IPS-18a (cell line): ENCODE results near the gene SLC22A7.
"Not testable (repeated sequence)": the region's sequence is repeated elsewhere in the genome, so short reads cannot be mapped to it uniquely, and the experiment has no call there.

Experiments
- H3K27ac ChIP-seq: one replicate; pipeline ENCODE4 v1.5.1; 2013; ENCODE audit warnings: low read length
- H3K27me3 ChIP-seq: one replicate; pipeline ENCODE4 v1.6.1; 2013; ENCODE audit warnings: mild to moderate bottlenecking, low read length; ENCODE audit not compliant: control insufficient read depth, insufficient read depth
- H3K36me3 ChIP-seq: one replicate; pipeline ENCODE4 v1.6.1; 2013; ENCODE audit warnings: low read depth, low read length; ENCODE audit not compliant: control insufficient read depth
- H3K4me1 ChIP-seq: one replicate; pipeline ENCODE4 v1.6.1; 2013; ENCODE audit warnings: low read depth, low read length; ENCODE audit not compliant: control insufficient read depth
- H3K4me3 ChIP-seq: one replicate; pipeline ENCODE4 v1.5.1; 2013; ENCODE audit warnings: low read length
- H3K9ac ChIP-seq: one replicate; pipeline ENCODE4 v1.6.1; 2013; ENCODE audit warnings: mild to moderate bottlenecking, low read length, moderate library complexity
- H3K9me3 ChIP-seq: one replicate; pipeline ENCODE4 v1.6.1; 2013; ENCODE audit warnings: low read depth, low read length; ENCODE audit not compliant: control insufficient read depth

Gene SLC22A7

DNA sequence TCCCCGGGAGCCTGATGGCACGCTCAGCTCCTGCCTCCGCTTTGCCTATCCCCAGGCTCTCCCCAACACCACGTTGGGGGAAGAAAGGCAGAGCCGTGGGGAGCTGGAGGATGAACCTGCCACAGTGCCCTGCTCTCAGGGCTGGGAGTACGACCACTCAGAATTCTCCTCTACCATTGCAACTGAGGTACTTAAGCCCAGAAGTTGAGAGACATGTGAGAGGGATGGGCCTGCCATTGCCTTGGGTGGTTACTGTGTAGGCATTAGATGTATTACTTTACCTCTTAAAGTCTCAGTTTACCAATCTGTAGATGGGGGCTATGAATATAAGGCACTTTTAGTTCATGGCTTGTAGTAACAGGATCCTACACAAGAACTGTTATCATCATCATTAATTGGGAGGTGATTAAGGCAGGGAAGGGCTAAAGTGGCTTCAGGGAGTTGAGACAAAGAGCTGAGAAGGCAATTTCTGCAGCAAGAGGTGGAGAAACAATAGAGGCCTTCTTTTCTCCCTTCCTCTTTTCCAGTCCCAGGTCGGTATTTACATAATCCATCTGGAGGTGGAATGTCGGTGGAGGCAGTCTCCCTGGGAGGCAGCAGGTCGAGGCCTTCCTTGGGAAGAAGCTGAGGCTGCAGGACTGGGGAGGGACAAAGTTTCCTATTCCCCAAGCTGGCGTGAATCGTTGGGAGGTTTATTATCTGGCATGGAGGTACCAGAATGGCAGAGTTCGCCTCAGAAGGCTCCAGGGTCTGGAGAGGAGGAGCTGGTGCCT is 691 bp downstream of the SLC22A7 start:
- Histone ChIP-seq H3K27me3 (no peaks in the 10 kb centered on the region), H3K4me1 (no peaks in the 10 kb centered on the region), H3K27ac (no peak overlapping the region), H3K36me3 (no peaks in the 10 kb centered on the region), H3K9me3 (no peaks in the 10 kb centered on the region), H3K9ac (no peak overlapping the region), H3K4me3 (no peak overlapping the region)

DNA sequence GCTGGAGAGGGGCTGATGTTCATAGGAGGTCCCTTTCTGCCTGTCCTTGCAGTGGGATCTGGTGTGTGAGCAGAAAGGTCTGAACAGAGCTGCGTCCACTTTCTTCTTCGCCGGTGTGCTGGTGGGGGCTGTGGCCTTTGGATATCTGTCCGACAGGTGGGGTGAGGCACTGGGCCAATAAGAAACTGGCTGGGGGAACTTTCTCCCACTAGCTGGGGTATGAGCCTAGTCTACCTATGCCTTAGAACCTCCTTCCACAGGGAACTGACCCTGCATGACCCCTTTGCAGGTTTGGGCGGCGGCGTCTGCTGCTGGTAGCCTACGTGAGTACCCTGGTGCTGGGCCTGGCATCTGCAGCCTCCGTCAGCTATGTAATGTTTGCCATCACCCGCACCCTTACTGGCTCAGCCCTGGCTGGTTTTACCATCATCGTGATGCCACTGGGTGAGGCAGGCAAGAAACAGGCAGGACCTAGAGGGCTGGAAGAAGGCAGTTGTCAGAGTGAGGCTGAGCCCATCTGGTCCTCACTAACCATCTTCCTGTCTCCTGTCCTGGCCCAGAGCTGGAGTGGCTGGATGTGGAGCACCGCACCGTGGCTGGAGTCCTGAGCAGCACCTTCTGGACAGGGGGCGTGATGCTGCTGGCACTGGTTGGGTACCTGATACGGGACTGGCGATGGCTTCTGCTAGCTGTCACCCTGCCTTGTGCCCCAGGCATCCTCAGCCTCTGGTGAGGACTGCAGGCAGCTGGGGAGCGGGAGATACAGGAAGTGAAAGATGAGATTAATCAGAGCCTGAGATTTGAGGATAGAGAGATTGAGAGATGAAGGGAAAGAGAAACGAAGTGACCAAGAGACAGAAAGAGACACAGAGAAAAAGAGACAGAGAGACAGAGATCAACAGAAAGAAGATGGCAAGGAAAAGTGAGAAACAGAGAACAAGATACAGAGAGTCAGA is 1.6 kb downstream of the SLC22A7 start:
- Histone ChIP-seq H3K27me3 (no peaks in the 10 kb centered on the region), H3K27ac (no peak overlapping the region), H3K36me3 (no peaks in the 10 kb centered on the region), H3K4me1 (no peaks in the 10 kb centered on the region), H3K9ac (no peak overlapping the region), H3K4me3 (no peak overlapping the region), H3K9me3 (no peaks in the 10 kb centered on the region)

DNA sequence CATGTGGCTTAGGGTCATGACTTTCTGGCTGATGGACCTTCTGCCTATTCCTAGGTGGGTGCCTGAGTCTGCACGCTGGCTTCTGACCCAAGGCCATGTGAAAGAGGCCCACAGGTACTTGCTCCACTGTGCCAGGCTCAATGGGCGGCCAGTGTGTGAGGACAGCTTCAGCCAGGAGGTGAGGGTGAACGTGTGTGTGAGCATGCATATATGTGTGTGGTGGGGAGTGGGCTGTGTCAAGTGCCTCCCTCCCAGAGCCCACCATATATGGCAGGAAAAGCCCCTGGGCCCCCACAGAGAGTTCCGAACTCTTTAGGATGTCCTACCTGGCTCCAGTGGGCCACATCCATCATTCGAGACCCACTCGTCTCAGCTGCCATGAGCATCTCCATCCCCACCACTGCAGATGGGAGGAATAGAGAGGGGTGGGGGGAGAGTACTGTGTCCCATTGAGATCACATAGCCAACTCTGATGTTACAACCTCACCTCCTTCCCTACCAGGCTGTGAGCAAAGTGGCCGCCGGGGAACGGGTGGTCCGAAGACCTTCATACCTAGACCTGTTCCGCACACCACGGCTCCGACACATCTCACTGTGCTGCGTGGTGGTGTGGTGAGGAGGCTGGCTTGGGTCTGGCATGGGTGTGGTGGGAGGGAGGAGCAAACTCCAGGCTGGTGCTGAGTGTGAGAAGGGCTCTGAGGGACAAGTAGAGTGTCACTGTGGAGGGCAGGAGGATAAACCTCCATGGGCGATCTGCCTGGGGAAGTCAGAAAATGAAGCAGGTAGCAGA is 3.2 kb downstream of the SLC22A7 start:
- Histone ChIP-seq H3K4me1 (peaks cover 4% of the 10 kb centered on the region), H3K4me3 (no peak overlapping the region), H3K27ac (no peak overlapping the region), H3K27me3 (no peaks in the 10 kb centered on the region), H3K9ac (no peak overlapping the region), H3K9me3 (no peaks in the 10 kb centered on the region), H3K36me3 (no peaks in the 10 kb centered on the region)

DNA sequence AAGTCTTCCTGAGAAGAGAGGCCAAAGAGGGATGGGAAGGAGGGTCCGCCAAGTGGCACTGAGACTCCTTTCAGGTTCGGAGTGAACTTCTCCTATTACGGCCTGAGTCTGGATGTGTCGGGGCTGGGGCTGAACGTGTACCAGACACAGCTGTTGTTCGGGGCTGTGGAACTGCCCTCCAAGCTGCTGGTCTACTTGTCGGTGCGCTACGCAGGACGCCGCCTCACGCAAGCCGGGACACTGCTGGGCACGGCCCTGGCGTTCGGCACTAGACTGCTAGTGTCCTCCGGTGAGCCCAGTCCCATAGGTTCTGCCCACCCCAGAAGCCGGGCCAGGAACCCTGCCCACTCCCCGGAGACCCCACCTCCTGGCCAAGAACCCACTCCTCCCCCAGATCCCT is 4.1 kb downstream of the SLC22A7 start:
- Histone ChIP-seq H3K4me1 (peaks cover 4% of the 10 kb centered on the region), H3K4me3 (no peak overlapping the region), H3K27me3 (no peaks in the 10 kb centered on the region), H3K27ac (no peak overlapping the region), H3K9ac (no peak overlapping the region), H3K36me3 (no peaks in the 10 kb centered on the region), H3K9me3 (no peaks in the 10 kb centered on the region)

DNA sequence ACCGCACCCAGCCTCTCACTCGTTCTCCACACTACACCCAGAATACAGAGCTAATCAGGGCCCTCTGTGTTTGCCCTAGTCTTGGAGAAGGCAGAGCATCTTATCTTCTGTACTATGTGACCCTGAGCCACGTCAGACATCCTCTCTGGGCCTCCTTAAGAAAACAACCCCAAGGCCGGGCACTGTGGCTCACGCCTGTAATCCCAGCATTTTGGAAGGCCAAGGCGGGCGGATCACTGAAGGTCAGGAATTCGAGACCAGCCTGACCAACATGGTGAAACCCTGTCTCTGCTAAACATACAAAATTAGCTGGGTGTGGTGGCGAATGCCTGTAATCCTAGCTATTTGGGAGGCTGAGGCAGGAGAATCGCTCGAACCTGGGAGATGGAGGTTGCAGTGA is 4.9 kb downstream of the SLC22A7 start:
- not testable (repeated sequence) for H3K9me3 ChIP-seq, H3K36me3 ChIP-seq, H3K4me3 ChIP-seq, H3K27me3 ChIP-seq, H3K9ac ChIP-seq, H3K4me1 ChIP-seq, H3K27ac ChIP-seq

DNA sequence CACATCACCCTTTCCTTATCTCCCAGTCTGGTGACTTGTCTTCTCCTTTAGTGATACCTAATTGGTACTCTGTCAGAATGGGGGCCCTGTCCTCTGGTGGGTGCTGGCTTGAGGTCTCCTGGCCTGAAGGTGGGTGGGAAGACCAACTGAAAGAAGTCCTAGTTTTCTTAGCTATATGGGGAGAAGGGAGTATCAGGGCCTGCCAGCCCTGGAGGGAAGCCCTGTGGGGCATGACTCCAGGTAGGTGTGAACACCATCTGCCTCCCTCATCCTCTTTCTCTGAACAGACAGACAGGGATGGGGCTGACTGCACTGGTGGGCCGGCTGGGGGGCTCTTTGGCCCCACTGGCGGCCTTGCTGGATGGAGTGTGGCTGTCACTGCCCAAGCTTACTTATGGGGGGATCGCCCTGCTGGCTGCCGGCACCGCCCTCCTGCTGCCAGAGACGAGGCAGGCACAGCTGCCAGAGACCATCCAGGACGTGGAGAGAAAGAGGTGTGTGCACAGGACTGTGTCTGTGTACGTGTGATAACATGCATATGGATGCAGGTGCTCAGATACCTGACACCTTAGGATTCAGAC is 5.8 kb downstream of the SLC22A7 start:
- H3K4me1 ChIP-seq: peaks cover 10% of the 10 kb centered on the region
- H3K36me3 ChIP-seq: no peaks in the 10 kb centered on the region
- H3K9ac ChIP-seq: no peak overlapping the region
- H3K27ac ChIP-seq: no peak overlapping the region
- no peak overlapping the region for H3K4me3 ChIP-seq
- no peaks in the 10 kb centered on the region for H3K9me3 ChIP-seq
- H3K27me3 ChIP-seq: no peaks in the 10 kb centered on the region

DNA sequence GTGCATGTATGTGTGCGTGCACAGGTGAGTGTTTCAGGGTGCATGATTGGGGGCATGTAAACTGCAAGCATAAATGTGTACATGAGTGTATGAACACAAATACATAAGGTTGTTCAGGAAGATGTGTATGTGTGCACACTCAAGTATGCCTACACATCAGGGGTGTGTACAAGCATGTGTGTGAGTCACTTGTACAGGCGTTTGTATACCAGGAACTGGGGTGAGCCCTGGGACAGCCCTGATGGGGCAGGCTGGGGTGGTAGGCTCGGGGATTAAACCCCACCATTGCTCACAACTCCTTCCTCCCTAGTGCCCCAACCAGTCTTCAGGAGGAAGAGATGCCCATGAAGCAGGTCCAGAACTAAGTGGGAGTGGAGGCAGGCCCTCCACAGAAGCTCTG is 6.3 kb downstream of the SLC22A7 start:
- peaks cover 4% of the 10 kb centered on the region for H3K27me3 ChIP-seq
- H3K9me3 ChIP-seq: no peaks in the 10 kb centered on the region
- H3K27ac ChIP-seq: no peak overlapping the region
- H3K9ac ChIP-seq: no peak overlapping the region
- H3K36me3 ChIP-seq: no peaks in the 10 kb centered on the region
- peaks cover 16% of the 10 kb centered on the region for H3K4me1 ChIP-seq
- no peak overlapping the region for H3K4me3 ChIP-seq

DNA sequence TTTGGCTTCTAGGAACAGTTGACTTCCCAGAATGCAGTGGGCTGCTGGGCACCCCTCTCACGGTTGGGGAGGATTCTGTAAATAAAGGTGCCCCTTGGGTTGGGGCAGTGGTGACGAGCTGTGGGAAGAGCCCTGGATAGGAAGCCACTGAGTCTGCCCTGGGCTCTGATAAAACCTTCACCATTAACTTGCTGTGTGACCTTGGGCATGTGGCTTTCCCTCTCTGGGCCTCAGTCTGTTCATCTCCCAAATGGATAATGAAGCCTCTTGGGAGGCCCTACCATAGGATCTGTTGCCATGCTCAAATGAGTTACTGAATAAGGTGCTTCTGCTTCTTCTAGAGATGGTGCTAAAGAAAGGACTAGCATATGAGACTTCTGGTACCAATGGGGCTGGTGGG is 6.8 kb downstream of the SLC22A7 start:
- Histone ChIP-seq H3K27ac (no peak overlapping the region), H3K36me3 (no peaks in the 10 kb centered on the region), H3K27me3 (peaks cover 5% of the 10 kb centered on the region), H3K9me3 (no peaks in the 10 kb centered on the region), H3K4me1 (peaks cover 16% of the 10 kb centered on the region), H3K9ac (no peak overlapping the region), H3K4me3 (no peak overlapping the region)

DNA sequence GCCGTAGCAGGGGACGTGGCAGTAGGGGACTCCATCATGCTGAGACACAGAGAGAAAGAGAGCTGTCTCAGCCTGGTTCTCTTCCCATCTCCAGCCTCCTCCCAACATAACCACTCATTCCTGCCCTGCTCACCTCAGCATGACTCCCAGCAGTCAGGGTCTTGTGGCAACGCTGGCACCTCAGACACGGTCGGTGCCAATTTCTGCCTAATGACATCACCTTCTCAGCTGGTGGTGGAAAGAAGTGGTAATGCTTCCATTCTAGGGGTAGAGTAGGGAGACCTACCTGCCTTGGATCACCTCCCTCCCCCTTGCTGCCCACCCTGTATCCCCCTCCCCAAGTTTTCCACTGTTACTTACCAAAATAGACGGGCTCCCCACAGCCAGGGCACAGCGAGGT is 8.0 kb downstream of the SLC22A7 start:
- Histone ChIP-seq H3K36me3 (no peaks in the 10 kb centered on the region), H3K4me3 (no peak overlapping the region), H3K27me3 (peaks cover 5% of the 10 kb centered on the region), H3K9ac (no peak overlapping the region), H3K9me3 (no peaks in the 10 kb centered on the region), H3K4me1 (peaks cover 16% of the 10 kb centered on the region), H3K27ac (no peak overlapping the region)

DNA sequence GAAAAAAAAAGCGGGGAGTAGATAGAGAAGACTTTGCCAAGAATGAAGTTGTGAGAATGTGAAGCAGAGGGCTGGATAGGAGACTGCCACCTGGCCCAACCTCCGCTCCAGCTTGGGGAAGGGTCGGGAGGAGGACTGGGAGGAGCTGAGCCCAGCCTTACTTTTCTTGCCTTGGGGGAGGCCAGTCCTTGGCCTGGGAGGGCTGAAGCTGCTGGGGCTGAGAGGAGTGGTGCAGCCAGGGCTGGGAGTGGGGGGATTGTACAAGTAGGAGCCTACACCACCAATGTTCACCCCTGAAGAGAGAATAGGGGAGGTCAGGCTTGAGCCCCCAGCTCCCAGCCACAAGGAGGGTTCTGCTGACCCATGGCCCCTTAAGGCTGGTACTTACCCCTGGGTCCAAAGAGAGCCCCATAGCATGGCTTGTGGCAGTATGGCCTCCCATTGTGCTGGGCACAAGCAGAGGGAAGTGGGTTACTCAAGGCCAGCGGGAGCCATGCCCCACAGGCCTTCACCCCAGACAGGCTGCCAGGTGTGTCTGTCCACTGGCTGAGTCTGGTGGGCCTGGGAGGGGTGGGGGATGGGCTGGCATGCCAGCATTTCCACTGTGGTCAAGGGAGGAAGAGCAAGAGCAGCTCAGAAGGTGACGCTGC is 9.5 kb downstream of the SLC22A7 start:
- peaks cover 5% of the 10 kb centered on the region for H3K27me3 ChIP-seq
- H3K27ac ChIP-seq: no peak overlapping the region
- H3K4me1 ChIP-seq: peaks cover 16% of the 10 kb centered on the region
- H3K36me3 ChIP-seq: no peaks in the 10 kb centered on the region
- no peaks in the 10 kb centered on the region for H3K9me3 ChIP-seq
- H3K9ac ChIP-seq: no peak overlapping the region
- peak overlapping the region; percentile 67 for H3K4me3 ChIP-seq
